ENCODE data around the gene ZNF423. TPM values are rescaled to one million over a fixed set of nuclear protein-coding genes. Genes with fewer than 3 reads are reported as not detected.

ZNF423 gene
- total RNA-seq, 4 donors from 2014 or later, result 1.4 to 20.6 (median 4.7) TPM

DNA sequence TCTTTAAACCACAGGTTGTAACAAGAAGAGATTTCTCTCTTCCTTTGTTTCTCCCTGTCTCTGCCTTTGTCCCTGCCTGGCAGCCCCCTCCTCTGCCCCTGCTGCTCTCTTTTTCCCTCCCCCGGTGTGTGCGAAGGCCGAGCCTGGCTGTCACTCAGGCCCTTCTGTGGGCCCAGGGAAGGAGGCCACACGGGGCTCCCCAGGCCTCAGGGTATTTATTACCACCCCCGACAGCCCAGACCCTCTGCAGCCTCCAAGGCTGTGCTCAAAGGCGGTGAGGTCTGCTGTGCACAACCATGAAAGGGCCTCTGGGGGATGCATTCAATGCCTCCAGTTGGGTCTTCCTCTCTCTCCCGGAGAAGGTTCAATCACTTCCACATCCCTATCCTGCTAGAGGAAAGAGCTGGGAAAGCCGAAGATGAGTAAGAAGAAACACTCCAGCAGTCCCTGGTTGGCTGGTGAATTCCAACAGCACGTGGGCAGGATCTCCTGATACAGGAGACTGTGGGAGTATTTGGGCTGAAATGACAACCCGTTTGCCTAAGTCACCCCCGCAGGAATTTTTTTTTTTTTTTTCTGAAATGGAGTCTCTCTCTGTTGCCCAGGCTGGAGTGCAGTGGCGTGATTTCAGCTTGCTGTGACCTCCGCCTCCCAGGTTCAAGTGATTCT is 34.2 kb downstream of the ZNF423 start:
- Histone ChIP-seq H3K4me3 (no peak overlapping the region), H3K36me3 (no peaks in the 10 kb centered on the region), H3K27ac (no peak overlapping the region), H3K4me1 (no peaks in the 10 kb centered on the region), H3K27me3 (no peaks in the 10 kb centered on the region), H3K9me3 (no peaks in the 10 kb centered on the region)
- TF ChIP-seq, protein P1, sequence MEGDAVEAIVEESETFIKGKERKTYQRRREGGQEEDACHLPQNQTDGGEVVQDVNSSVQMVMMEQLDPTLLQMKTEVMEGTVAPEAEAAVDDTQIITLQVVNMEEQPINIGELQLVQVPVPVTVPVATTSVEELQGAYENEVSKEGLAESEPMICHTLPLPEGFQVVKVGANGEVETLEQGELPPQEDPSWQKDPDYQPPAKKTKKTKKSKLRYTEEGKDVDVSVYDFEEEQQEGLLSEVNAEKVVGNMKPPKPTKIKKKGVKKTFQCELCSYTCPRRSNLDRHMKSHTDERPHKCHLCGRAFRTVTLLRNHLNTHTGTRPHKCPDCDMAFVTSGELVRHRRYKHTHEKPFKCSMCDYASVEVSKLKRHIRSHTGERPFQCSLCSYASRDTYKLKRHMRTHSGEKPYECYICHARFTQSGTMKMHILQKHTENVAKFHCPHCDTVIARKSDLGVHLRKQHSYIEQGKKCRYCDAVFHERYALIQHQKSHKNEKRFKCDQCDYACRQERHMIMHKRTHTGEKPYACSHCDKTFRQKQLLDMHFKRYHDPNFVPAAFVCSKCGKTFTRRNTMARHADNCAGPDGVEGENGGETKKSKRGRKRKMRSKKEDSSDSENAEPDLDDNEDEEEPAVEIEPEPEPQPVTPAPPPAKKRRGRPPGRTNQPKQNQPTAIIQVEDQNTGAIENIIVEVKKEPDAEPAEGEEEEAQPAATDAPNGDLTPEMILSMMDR (IDR thresholded peaks at IDR 0.05), result no peak
- no peak for TF ChIP-seq POLR2A (IDR thresholded peaks at IDR 0.05)
- no peak for DNase-seq

DNA sequence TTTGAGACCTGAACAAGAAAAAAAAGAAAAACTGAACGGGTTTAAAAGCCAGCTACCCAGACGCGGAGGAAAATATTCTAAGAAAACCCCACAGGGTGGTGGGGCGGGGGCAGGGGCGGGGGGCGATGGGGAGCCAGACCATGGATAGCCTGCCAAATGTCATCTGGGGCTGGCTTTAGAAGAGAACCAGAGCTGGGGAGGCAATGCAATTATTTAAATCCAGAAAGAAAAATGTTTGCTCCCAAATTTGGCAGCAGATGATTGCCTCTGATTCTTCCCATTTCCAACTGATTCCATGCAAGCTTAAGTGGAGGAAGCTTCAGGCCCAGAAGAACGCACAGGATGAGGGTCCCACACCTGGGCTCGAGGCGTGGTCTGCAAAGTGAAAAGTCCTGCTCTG is 34.8 kb downstream of the ZNF423 start:
- no peak for DNase-seq
- TF ChIP-seq, protein P1 (IDR thresholded peaks at IDR 0.05), result no peak
- TF ChIP-seq POLR2A (IDR thresholded peaks at IDR 0.05), result no peak
- H3K9me3 ChIP-seq, result no peaks in the 10 kb centered on the region
- H3K27ac ChIP-seq, result no peak overlapping the region
- H3K27me3 ChIP-seq, result no peaks in the 10 kb centered on the region
- H3K4me3 ChIP-seq, result no peak overlapping the region
- no peaks in the 10 kb centered on the region for H3K36me3 ChIP-seq
- no peaks in the 10 kb centered on the region for H3K4me1 ChIP-seq

DNA sequence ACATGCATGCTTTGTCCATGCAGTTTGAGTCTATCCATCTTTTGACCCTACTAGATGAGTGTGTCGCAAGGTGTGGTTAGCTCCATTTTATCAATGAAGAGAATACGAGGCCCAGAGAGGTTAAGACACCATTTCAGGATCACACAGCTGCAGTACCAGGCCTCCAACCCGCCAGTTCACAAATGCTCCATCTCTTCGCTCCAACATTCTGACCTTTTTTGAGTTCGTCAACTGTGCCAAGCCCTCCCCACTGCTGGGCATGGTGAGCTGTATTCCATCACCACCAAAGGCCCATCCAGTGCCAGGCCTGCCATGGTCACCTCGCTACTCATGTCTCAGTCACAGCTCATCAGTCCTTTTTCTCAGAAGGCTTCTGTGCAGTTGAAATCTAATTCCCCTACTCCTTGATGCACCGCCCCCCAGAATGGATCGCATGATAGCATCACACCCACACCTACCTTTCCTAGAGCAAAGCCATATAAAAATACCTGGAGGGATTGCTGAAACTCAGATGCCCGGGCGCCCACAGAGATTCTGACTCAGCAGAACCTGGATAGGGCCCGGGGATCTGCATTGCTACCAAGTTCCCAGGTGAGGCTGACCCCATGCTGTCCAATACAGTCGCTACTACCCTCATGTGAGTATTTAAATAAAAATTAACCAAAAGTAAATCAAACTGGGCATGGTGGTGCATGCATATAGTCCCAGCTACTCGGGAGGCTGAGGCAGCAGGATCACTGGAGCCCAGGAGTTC is 38.0 kb downstream of the ZNF423 start:
- DNase-seq, result no peak
- TF ChIP-seq, protein P1 (IDR thresholded peaks at IDR 0.05), result no peak
- no peak for TF ChIP-seq POLR2A (IDR thresholded peaks at IDR 0.05)
- Histone ChIP-seq H3K4me1 (no peaks in the 10 kb centered on the region), H3K27me3 (no peaks in the 10 kb centered on the region), H3K27ac (no peak overlapping the region), H3K9me3 (no peaks in the 10 kb centered on the region), H3K4me3 (no peak overlapping the region), H3K36me3 (no peaks in the 10 kb centered on the region)

DNA sequence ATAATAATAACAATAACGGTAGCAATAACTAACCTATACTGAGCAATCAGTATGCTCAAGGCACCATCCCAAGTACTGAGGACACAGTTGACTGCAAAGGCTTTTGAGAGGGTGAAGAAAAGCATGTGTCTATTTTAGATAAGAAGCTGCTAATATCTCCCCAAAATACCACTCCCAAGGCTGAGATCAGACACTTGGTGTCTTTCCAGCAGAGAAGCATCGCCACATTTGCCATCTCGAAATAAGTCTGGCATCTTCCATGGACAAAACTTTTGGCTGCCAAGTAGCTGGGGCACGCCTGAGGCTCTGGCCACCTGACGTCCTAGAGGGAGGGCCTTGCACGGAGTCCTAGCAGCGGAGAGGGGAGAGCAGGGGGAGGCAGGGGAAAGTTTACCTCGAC is 39.0 kb downstream of the ZNF423 start:
- DNase-seq, result no peak
- no peaks in the 10 kb centered on the region for H3K9me3 ChIP-seq
- TF ChIP-seq POLR2A (IDR thresholded peaks at IDR 0.05), result no peak
- TF ChIP-seq, protein P1 (IDR thresholded peaks at IDR 0.05), result no peak
- no peak overlapping the region for H3K27ac ChIP-seq
- no peaks in the 10 kb centered on the region for H3K27me3 ChIP-seq
- H3K36me3 ChIP-seq, result no peaks in the 10 kb centered on the region
- H3K4me3 ChIP-seq, result no peak overlapping the region
- H3K4me1 ChIP-seq, result no peaks in the 10 kb centered on the region

DNA sequence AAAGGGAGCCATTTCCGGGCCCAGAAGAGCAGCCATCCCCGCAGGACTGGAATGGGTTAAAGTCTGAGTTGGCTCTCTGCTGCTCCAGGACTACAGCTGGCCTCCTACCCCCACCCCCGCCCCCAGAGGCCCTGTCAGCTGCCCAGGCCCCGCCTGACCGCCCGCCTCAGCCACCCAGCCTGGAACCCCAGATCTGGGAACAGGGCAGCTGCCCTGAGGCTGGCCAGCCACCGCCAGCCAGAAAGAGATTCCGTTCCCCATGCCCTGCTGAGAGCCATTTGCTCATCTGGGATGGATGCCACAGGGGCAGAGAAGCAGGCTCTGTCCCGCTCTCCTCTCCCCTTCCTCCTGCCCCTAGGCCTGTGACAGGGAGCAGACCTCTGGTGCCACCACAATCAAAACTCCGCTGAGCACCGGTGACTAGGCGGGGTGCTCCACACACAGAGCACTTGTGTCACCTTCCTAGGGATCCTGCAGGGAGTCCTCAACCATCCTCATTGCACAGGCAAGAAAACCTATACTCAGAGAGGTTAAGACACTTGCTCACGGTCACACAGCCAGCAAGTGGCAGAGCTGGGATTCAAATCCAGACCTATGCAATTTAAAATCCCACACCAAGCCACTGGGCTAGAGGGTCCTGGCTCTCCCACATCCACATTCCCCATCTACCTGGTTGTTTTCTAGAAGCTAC is 44.1 kb downstream of the ZNF423 start:
- H3K27me3 ChIP-seq, result no peaks in the 10 kb centered on the region
- H3K4me3 ChIP-seq, result no peak overlapping the region
- H3K4me1 ChIP-seq, result no peaks in the 10 kb centered on the region
- TF ChIP-seq, protein P1 (IDR thresholded peaks at IDR 0.05), result no peak
- TF ChIP-seq POLR2A (IDR thresholded peaks at IDR 0.05), result no peak
- no peaks in the 10 kb centered on the region for H3K36me3 ChIP-seq
- DNase-seq, result no peak
- H3K9me3 ChIP-seq, result no peaks in the 10 kb centered on the region
- no peak overlapping the region for H3K27ac ChIP-seq

All from Peyer's patch (tissue), 4 donors.